Measurements from ENCODE around the gene IFI27L1. TPM values are rescaled to one million over a fixed set of nuclear protein-coding genes. Genes with fewer than 3 reads are reported as not detected.

IFI27L1 gene
- total and polyA plus RNA-seq, 2 donors (not counting 1 experiment from before 2014, with no cell fraction given): 6.5 to 6.7 TPM

GRCh38 chr14:94104731-94105130 lies 23.6 kb downstream of the IFI27L1 start:
- Histone ChIP-seq H3K9me3 (ENCODE audit: control extremely low read depth in 1 of 3, control insufficient read depth in 2 of 3, insufficient read depth in 1 of 3, low read length in 2 of 3) (no peaks in the 10 kb centered on the region), H3K79me2 (ENCODE audit: control insufficient read depth, insufficient read depth, low read length) (no peaks in the 10 kb centered on the region), H2AFZ (ENCODE audit: insufficient read depth, low read depth, low read length, poor library complexity, severe bottlenecking) (no peak overlapping the region), H4K20me1 (ENCODE audit: control insufficient read depth, insufficient read depth, low read length, poor library complexity, severe bottlenecking) (no peaks in the 10 kb centered on the region), H3K27ac (ENCODE audit: low read length in 2 of 2) (no peak overlapping the region), H3K9ac (ENCODE audit: low read length) (no peak overlapping the region), H3K4me1 (ENCODE audit: control insufficient read depth in 2 of 2, insufficient read depth in 2 of 2, low read length in 2 of 2) (no peaks in the 10 kb centered on the region), H3K4me2 (replicated peaks; ENCODE audit: low read depth, low read length, poor library complexity, severe bottlenecking) (no peak overlapping the region), H3K27me3 (replicated peaks in 1 of 4; ENCODE audit: control extremely low read depth in 1 of 4, control insufficient read depth in 3 of 4, insufficient read depth in 4 of 4, low read length in 3 of 4) (no peaks in the 10 kb centered on the region), H3K4me3 (ENCODE audit: control extremely low read depth in 1 of 5, extremely low read depth in 1 of 5, insufficient read depth in 1 of 5, low read depth in 2 of 5, low read length in 4 of 5) (no peak overlapping the region), H3K36me3 (replicated peaks in 1 of 2; ENCODE audit: control extremely low read depth in 1 of 2, control insufficient read depth in 1 of 2, extremely low read depth in 1 of 2, insufficient read depth in 2 of 2, low read length in 1 of 2) (no peaks in the 10 kb centered on the region)
- Mint-ChIP-seq H3K27ac (no peak overlapping the region), H3K27me3 (no peaks in the 10 kb centered on the region), H3K4me3 (no peak overlapping the region), H3K9me3 (ENCODE audit: insufficient read depth) (no peaks in the 10 kb centered on the region), H3K4me1 (no peaks in the 10 kb centered on the region)
- ATAC-seq (ENCODE audit: low read depth): no peak
- WGBS (ENCODE audit: insufficient coverage): 88% methylated on average over 5 of the region's 10 CpGs
- CTCF ChIA-PET: interaction anchor here (1.3 kb wide), 1 partner anchor 32 kb away, joined by 4 read pairs; no protein-coding TSS in a partner anchor
- intact Hi-C loops (cut with micrococcal nuclease): no loop called here
- TF ChIP-seq EZH2 (IDR thresholded peaks at IDR 0.05; ENCODE audit: borderline replicate concordance, insufficient read depth, low read depth, low read length, poor library complexity, severe bottlenecking): no peak
- TF ChIP-seq CTCF (IDR thresholded peaks at IDR 0.05): no peak
- POLR2A ChIA-PET: no interaction called here
- no peak for DNase-seq

GRCh38 chr14:94109915-94110250 lies 28.8 kb downstream of the IFI27L1 start:
- Histone ChIP-seq H3K27ac (ENCODE audit: low read length in 2 of 2) (no peak overlapping the region), H3K4me1 (ENCODE audit: control insufficient read depth in 2 of 2, insufficient read depth in 2 of 2, low read length in 2 of 2) (no peaks in the 10 kb centered on the region), H2AFZ (ENCODE audit: insufficient read depth, low read depth, low read length, poor library complexity, severe bottlenecking) (no peak overlapping the region), H3K9ac (ENCODE audit: low read length) (no peak overlapping the region), H3K4me2 (replicated peaks; ENCODE audit: low read depth, low read length, poor library complexity, severe bottlenecking) (no peak overlapping the region), H3K4me3 (ENCODE audit: control extremely low read depth in 1 of 5, extremely low read depth in 1 of 5, insufficient read depth in 1 of 5, low read depth in 2 of 5, low read length in 4 of 5) (no peak overlapping the region), H3K27me3 (replicated peaks in 1 of 4; ENCODE audit: control extremely low read depth in 1 of 4, control insufficient read depth in 3 of 4, insufficient read depth in 4 of 4, low read length in 3 of 4) (no peaks in the 10 kb centered on the region), H4K20me1 (ENCODE audit: control insufficient read depth, insufficient read depth, low read length, poor library complexity, severe bottlenecking) (no peaks in the 10 kb centered on the region), H3K79me2 (ENCODE audit: control insufficient read depth, insufficient read depth, low read length) (no peaks in the 10 kb centered on the region), H3K36me3 (replicated peaks in 1 of 2; ENCODE audit: control extremely low read depth in 1 of 2, control insufficient read depth in 1 of 2, extremely low read depth in 1 of 2, insufficient read depth in 2 of 2, low read length in 1 of 2) (no peaks in the 10 kb centered on the region), H3K9me3 (ENCODE audit: control extremely low read depth in 1 of 3, control insufficient read depth in 2 of 3, insufficient read depth in 1 of 3, low read length in 2 of 3) (no peaks in the 10 kb centered on the region)
- no peak for ATAC-seq (ENCODE audit: low read depth)
- ChIA-PET POLR2A (no interaction called here), CTCF (no interaction called here)
- intact Hi-C loops (cut with micrococcal nuclease): no loop called here
- no peak overlapping the region for H3K4me3 Mint-ChIP-seq
- H3K27me3 Mint-ChIP-seq: peaks cover 9% of the 10 kb centered on the region
- no peaks in the 10 kb centered on the region for H3K9me3 Mint-ChIP-seq (ENCODE audit: insufficient read depth)
- 88% methylated on average over 1 of the region's 2 CpGs for WGBS (ENCODE audit: insufficient coverage)
- no peaks in the 10 kb centered on the region for H3K4me1 Mint-ChIP-seq
- DNase-seq: no peak
- TF ChIP-seq CTCF (IDR thresholded peaks at IDR 0.05): no peak
- no peak overlapping the region for H3K27ac Mint-ChIP-seq

All from B cell (primary cell).